Endodermal cell (in vitro differentiated cells): ENCODE data around the gene RSRC1. TPM values are rescaled to one million over a fixed set of nuclear protein-coding genes. Genes with fewer than 3 reads are reported as not detected.

Source experiments
- DNase-seq: peaks from one replicate; pipeline ENCODE4 v3.0.0-alpha.2; 2017
- H3K27ac ChIP-seq: 2 replicates; pipeline ENCODE4 v1.5.1; 2013; ENCODE audit warnings: mild to moderate bottlenecking, low read depth, low read length, moderate library complexity
- H3K27me3 ChIP-seq: 2 replicates; pipeline ENCODE4 v1.6.1; 2013; ENCODE audit warnings: mild to moderate bottlenecking, low read length, moderate library complexity; ENCODE audit not compliant: insufficient read depth, control insufficient read depth, poor library complexity, severe bottlenecking
- H3K36me3 ChIP-seq: 2 replicates; pipeline ENCODE4 v1.7.0; 2013; ENCODE audit warnings: mild to moderate bottlenecking, low read length, moderate library complexity; ENCODE audit not compliant: control insufficient read depth, insufficient read depth
- H3K4me1 ChIP-seq: one replicate; pipeline ENCODE4 v1.7.0; 2013; ENCODE audit warnings: low read length; ENCODE audit not compliant: control insufficient read depth, insufficient read depth
- H3K4me3 ChIP-seq: 2 replicates; pipeline ENCODE4 v1.5.1; 2013; ENCODE audit warnings: mild to moderate bottlenecking, low read length, moderate library complexity
- H3K9ac ChIP-seq: 2 replicates; pipeline ENCODE4 v1.6.1; 2013; ENCODE audit warnings: mild to moderate bottlenecking, low read length, moderate library complexity; ENCODE audit not compliant: poor library complexity, severe bottlenecking; ENCODE audit errors: extremely low read depth
- H3K9me3 ChIP-seq: 2 replicates; pipeline ENCODE4 v1.6.1; 2013; ENCODE audit warnings: mild to moderate bottlenecking, low read length, moderate library complexity; ENCODE audit not compliant: control insufficient read depth
- H3K27ac Mint-ChIP-seq: 2 replicates; pipeline ENCODE4 v1.8.0; 2020; ENCODE audit warnings: mixed read lengths
- H3K27me3 Mint-ChIP-seq: 2 replicates; pipeline ENCODE4 v1.8.0; 2021; ENCODE audit warnings: mild to moderate bottlenecking, mixed read lengths; ENCODE audit not compliant: insufficient read depth
- H3K36me3 Mint-ChIP-seq: 2 replicates; pipeline ENCODE4 v1.8.0; 2020; ENCODE audit warnings: low read depth, mixed read lengths
- H3K4me1 Mint-ChIP-seq: 2 replicates; pipeline ENCODE4 v1.8.0; 2020; ENCODE audit warnings: mixed read lengths
- H3K4me3 Mint-ChIP-seq: 2 replicates; pipeline ENCODE4 v1.8.0; 2020; ENCODE audit warnings: mild to moderate bottlenecking, moderate library complexity, mixed read lengths
- H3K9me3 Mint-ChIP-seq: 2 replicates; pipeline ENCODE4 v1.8.0; 2020; ENCODE audit warnings: mild to moderate bottlenecking, mixed read lengths
- WGBS, 2 experiments: methylation state at CpG; one replicate each; pipeline versions ENCODE4 v1.1.5 to v1.1.7; 2013; ENCODE audit warnings: missing lambda C conversion rate in 2 of 2, mixed read lengths in 1 of 2; ENCODE audit not compliant: insufficient coverage in 1 of 2, insufficient read length in 1 of 2; 5-methylcytosine and 5-hydroxymethylcytosine counted together
- total RNA-seq, 2 donors: library from RNA; stranded (reverse); fragmentation: NEBNext Ultra II Directional in 1 of 2; extraction: Animal tissue kit (Norgen Biotek cat#: 25700) in 1 of 2; gene quantifications; 2 replicates in 1 of 2; 3 replicates in 1 of 2; pipeline ENCODE4 v1.2.1, GENCODE V29; 2021
- TF ChIP-seq, protein P1 (sequence below): fragments of 200-600 bp; sonication (generic); conservative IDR thresholded peaks from 2 replicates; pipeline ENCODE4 v1.5.0; 2021; ENCODE audit warnings: antibody characterized with exemption, mild to moderate bottlenecking

RSRC1 gene
- total RNA-seq, 2 donors from 2014 or later: 45.3 to 52.1 TPM

DNA sequence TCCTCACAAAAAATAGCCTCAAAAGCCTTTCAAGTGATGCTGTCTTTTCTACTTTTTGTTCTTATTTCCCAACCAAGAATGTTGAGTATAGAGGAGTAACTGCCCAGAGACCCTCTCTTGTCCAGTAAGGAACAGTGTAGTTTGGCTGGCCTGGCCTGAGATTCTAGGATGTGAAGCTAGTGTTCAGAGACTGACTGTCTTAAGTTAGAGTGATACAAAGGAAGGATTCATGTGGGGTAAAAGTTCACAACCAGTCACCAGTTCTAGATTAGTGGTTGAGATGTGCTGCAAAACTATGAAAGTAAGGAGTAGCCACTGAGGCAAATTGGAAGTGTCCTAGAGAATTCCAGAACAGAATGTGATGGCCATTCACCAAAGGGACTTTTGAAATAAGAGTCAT, 49.1 kb downstream of the RSRC1 start:
- Histone ChIP-seq H3K9ac (no peak overlapping the region), H3K27me3 (no peaks in the 10 kb centered on the region), H3K9me3 (peaks cover 11% of the 10 kb centered on the region), H3K4me1 (no peaks in the 10 kb centered on the region), H3K4me3 (no peak overlapping the region), H3K36me3 (peaks cover 7% of the 10 kb centered on the region), H3K27ac (no peak overlapping the region)
- Mint-ChIP-seq H3K9me3 (peaks cover 7% of the 10 kb centered on the region), H3K36me3 (peaks cover 6% of the 10 kb centered on the region), H3K4me1 (no peaks in the 10 kb centered on the region), H3K4me3 (no peak overlapping the region), H3K27me3 (no peaks in the 10 kb centered on the region), H3K27ac (peak overlapping the region; percentile 23)
- no peak for DNase-seq
- TF ChIP-seq, protein P1, sequence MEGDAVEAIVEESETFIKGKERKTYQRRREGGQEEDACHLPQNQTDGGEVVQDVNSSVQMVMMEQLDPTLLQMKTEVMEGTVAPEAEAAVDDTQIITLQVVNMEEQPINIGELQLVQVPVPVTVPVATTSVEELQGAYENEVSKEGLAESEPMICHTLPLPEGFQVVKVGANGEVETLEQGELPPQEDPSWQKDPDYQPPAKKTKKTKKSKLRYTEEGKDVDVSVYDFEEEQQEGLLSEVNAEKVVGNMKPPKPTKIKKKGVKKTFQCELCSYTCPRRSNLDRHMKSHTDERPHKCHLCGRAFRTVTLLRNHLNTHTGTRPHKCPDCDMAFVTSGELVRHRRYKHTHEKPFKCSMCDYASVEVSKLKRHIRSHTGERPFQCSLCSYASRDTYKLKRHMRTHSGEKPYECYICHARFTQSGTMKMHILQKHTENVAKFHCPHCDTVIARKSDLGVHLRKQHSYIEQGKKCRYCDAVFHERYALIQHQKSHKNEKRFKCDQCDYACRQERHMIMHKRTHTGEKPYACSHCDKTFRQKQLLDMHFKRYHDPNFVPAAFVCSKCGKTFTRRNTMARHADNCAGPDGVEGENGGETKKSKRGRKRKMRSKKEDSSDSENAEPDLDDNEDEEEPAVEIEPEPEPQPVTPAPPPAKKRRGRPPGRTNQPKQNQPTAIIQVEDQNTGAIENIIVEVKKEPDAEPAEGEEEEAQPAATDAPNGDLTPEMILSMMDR: no peak

DNA sequence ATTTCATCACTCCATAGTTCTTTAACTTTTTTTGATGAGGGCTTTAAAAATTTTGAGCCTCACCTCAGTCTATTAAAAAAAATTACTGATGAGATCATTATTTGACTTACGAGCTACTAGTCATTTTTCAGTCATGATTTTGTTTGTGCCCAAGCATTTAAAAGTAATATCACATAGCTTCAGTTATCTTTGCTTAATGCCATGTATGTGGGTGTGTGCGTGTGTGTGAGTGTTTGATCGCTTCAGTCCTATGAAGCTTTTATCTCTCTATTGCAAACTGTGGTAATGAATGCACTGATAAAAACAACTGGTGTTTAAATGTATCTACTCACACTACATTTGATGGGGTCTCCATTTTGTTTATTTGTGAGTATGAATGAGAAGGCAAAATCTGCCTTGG, 49.8 kb downstream of the RSRC1 start:
- H3K4me1 ChIP-seq: no peaks in the 10 kb centered on the region
- H3K4me3 Mint-ChIP-seq: no peak overlapping the region
- H3K27ac Mint-ChIP-seq: no peak overlapping the region

DNA sequence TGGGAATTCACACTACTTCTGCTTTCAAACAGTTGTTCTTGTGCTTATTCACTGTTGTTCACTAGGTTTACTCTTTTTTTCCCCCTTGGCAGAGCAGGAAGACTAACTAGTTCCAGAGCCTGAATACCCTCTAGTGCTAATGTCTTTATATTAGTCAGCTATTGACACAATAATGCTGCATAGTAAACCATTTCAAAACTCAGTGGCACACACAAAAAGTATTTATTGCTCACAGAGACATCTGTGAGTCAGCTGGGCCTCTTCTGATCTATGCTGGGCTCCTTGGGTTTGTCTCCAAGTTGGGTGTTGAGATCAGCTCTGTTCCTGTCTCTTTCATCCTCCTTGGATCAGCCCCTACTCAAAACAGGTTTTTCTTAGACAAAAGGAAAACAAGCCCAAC, 51.1 kb downstream of the RSRC1 start:
- TF ChIP-seq, protein P1: no peak
- Histone ChIP-seq H3K4me3 (no peak overlapping the region), H3K27me3 (no peaks in the 10 kb centered on the region), H3K4me1 (no peaks in the 10 kb centered on the region), H3K36me3 (peaks cover under 1% of the 10 kb centered on the region), H3K9me3 (peaks cover under 1% of the 10 kb centered on the region), H3K27ac (no peak overlapping the region), H3K9ac (no peak overlapping the region)
- H3K36me3 Mint-ChIP-seq: no peaks in the 10 kb centered on the region
- H3K9me3 Mint-ChIP-seq: no peaks in the 10 kb centered on the region
- no peak overlapping the region for H3K27ac Mint-ChIP-seq
- no peaks in the 10 kb centered on the region for H3K4me1 Mint-ChIP-seq
- DNase-seq: no peak
- no peak overlapping the region for H3K4me3 Mint-ChIP-seq
- no peaks in the 10 kb centered on the region for H3K27me3 Mint-ChIP-seq

More for the DNA sequence above, 49.8 kb downstream of the RSRC1 start:
- Mint-ChIP-seq H3K4me1 (no peaks in the 10 kb centered on the region), H3K9me3 (peaks cover 4% of the 10 kb centered on the region), H3K36me3 (peaks cover 4% of the 10 kb centered on the region), H3K27me3 (no peaks in the 10 kb centered on the region)
- H3K4me3 ChIP-seq: no peak overlapping the region
- H3K36me3 ChIP-seq: peaks cover 6% of the 10 kb centered on the region
- peaks cover 9% of the 10 kb centered on the region for H3K9me3 ChIP-seq
- H3K27me3 ChIP-seq: no peaks in the 10 kb centered on the region
- no peak overlapping the region for H3K27ac ChIP-seq
- no peak for DNase-seq
- TF ChIP-seq, protein P1: no peak
- WGBS, 2 experiments: 94 to 100% methylated on average over 1 to 3 of the region's 3 CpGs
- H3K9ac ChIP-seq: no peak overlapping the region
